Cardiac muscle cell (in vitro differentiated cells and primary cell): ENCODE results near the gene CGB1. TPM values are rescaled to one million over a fixed set of nuclear protein-coding genes. Genes with fewer than 3 reads are reported as not detected.
"Not testable (repeated sequence)": the region's sequence is repeated elsewhere in the genome, so short reads cannot be mapped to it uniquely, and the experiment has no call there.

Experiments
- DNase-seq, 2 donors: peaks; one replicate each; pipeline versions ENCODE4 v3.0.0 to v3.0.0-alpha.2; 2010 to 2017; ENCODE audit warnings: low read depth in 1 of 2, low spot score in 1 of 2
- H3K27ac ChIP-seq: fragments of 200-600 bp; sonication (generic); 2 replicates; pipeline ENCODE4 v1.5.1; 2016
- H3K27me3 ChIP-seq: fragments of 200-600 bp; sonication (generic); 2 replicates; pipeline ENCODE4 v1.6.0; 2016; ENCODE audit warnings: control low read depth
- H3K36me3 ChIP-seq: fragments of 200-600 bp; sonication (generic); 2 replicates; pipeline ENCODE4 v1.5.1; 2016; ENCODE audit warnings: control low read depth
- H3K4me1 ChIP-seq: fragments of 200-600 bp; sonication (generic); 2 replicates; pipeline ENCODE4 v1.8.1; 2017; ENCODE audit warnings: low read depth, mild to moderate bottlenecking, mixed run types
- H3K4me3 ChIP-seq: fragments of 200-600 bp; sonication (generic); 2 replicates; pipeline ENCODE4 v1.5.1; 2016; ENCODE audit warnings: mild to moderate bottlenecking
- H3K9me3 ChIP-seq: fragments of 200-600 bp; sonication (generic); 2 replicates; pipeline ENCODE4 v1.5.1; 2017; ENCODE audit warnings: low read depth, mild to moderate bottlenecking, control low read depth
- polyA plus RNA-seq: library from polyadenylated mRNA; unstranded; fragments of >200 nt; fragmentation: Nextera tagmentation; extraction: Ambion mirVana; gene quantifications from 2 replicates; pipeline ENCODE4 v1.2.1, GENCODE V29; 2016
- total RNA-seq: library from RNA; depleted of rRNA; stranded (reverse); fragments of >200 nt; gene quantifications from 2 replicates; pipeline ENCODE4 v1.2.3, GENCODE V29; 2016
- TF ChIP-seq, protein P1 (sequence below): IDR thresholded peaks from 2 replicates; pipeline ENCODE4 v1.5.1; 2012; ENCODE audit warnings: low read depth, mild to moderate bottlenecking, low read length

Gene CGB1
- total and polyA plus RNA-seq, 2 experiments from 2014 or later, result not detected

DNA sequence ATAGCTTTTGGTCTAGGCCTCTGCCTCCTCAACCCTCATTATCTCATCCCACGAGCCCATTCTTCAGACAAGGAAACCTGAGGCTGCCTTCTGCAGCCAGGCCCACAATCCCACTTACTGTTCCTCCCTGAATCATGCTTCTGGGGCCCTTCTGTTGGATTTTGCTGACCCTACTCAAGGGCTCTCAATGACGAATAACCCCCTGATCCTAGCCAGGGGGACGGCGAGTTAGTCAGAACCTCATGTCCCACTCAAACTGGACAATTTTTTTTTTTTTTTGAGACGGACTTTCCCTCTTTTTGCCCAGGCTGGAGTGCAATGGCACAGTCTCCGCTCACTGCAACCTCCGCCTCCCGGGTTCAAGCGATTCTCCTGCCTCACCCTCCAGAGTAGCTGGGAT is 14.6 kb downstream of the CGB1 start:
- H3K9me3 ChIP-seq, result no peaks in the 10 kb centered on the region
- no peak overlapping the region for H3K27ac ChIP-seq

DNA sequence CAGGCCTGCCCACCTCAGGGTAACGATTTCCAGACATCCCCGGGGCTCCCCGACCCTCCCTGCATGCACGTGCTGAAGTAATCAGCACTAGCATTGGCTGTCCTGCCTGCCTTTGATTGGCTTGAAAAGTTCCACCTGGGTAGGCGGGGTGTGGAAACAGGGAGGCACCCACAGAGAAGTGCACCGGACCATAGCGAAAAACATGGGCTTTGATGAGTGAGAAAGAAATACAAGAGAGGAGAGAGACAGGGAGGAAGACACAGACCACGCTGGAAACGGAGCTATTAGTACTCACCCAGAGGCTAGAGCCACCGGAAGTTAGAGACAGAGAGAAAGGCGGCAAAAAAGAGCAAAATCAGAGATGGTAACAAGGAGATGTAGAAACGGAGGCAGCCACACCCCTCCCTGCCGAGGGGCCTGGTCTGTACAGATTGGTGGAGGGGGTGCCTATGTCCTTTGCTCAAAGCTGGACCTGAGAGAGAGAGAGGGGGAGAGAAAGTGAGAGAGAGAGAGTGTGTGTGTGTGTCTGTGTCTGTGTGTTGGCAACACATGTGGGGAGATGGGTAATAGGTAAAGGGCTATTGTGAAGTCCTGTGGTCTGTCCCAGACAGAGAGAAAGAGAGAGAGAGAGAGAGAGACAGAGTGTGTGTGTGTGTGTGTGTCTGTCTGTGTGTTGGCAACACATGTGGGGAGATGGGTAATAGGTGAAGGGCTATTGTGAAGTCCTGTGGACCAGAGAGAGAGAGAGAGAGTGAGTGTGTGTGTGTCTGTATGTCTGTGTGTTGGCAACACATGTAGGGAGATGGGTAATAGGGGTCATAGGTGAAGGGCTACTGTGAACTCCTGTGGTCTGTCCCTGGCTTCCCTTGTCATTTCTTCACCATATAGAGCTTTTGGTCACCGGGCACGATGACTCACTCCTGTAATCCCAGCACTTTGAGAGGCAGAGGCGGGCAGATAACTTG is 15.5 kb downstream of the CGB1 start:
- no peaks in the 10 kb centered on the region for H3K9me3 ChIP-seq
- no peaks in the 10 kb centered on the region for H3K27me3 ChIP-seq
- no peak overlapping the region for H3K27ac ChIP-seq
- H3K36me3 ChIP-seq, result no peaks in the 10 kb centered on the region
- no peaks in the 10 kb centered on the region for H3K4me1 ChIP-seq
- TF ChIP-seq, protein P1, sequence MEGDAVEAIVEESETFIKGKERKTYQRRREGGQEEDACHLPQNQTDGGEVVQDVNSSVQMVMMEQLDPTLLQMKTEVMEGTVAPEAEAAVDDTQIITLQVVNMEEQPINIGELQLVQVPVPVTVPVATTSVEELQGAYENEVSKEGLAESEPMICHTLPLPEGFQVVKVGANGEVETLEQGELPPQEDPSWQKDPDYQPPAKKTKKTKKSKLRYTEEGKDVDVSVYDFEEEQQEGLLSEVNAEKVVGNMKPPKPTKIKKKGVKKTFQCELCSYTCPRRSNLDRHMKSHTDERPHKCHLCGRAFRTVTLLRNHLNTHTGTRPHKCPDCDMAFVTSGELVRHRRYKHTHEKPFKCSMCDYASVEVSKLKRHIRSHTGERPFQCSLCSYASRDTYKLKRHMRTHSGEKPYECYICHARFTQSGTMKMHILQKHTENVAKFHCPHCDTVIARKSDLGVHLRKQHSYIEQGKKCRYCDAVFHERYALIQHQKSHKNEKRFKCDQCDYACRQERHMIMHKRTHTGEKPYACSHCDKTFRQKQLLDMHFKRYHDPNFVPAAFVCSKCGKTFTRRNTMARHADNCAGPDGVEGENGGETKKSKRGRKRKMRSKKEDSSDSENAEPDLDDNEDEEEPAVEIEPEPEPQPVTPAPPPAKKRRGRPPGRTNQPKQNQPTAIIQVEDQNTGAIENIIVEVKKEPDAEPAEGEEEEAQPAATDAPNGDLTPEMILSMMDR, result no peak
- DNase-seq, result peak in 1 of 2 donors; percentile 25
- no peak overlapping the region for H3K4me3 ChIP-seq

More for the DNA sequence above, 14.6 kb downstream of the CGB1 start:
- H3K36me3 ChIP-seq, result no peaks in the 10 kb centered on the region
- H3K27me3 ChIP-seq, result no peaks in the 10 kb centered on the region
- TF ChIP-seq, protein P1, result no peak
- H3K4me3 ChIP-seq, result no peak overlapping the region
- H3K4me1 ChIP-seq, result no peaks in the 10 kb centered on the region
- no peak for DNase-seq

DNA sequence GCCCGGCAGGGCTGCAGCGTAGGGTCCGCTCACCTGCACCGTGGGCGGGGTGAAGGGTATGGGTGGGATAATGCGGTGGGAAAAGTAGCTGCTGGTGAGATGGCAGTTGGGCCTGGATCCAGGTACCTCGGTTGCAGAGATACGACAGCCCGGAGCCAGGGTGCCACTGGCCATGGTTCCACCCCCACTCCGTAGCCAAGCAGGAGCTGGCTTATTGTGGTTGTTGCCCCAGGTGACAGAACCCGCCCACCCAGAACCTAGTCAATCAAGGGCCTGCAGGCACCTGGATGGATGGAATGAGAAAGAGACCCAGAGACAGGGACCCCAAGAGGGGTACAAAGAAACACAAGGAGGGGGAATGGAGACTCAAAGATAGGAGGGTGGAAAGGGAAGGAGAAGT is 16.4 kb downstream of the CGB1 start:
- no peaks in the 10 kb centered on the region for H3K27me3 ChIP-seq
- no peak overlapping the region for H3K27ac ChIP-seq
- no peak for DNase-seq
- no peak overlapping the region for H3K4me3 ChIP-seq
- H3K9me3 ChIP-seq, result no peaks in the 10 kb centered on the region
- H3K36me3 ChIP-seq, result peaks cover 3% of the 10 kb centered on the region
- TF ChIP-seq, protein P1, result no peak
- H3K4me1 ChIP-seq, result no peaks in the 10 kb centered on the region

DNA sequence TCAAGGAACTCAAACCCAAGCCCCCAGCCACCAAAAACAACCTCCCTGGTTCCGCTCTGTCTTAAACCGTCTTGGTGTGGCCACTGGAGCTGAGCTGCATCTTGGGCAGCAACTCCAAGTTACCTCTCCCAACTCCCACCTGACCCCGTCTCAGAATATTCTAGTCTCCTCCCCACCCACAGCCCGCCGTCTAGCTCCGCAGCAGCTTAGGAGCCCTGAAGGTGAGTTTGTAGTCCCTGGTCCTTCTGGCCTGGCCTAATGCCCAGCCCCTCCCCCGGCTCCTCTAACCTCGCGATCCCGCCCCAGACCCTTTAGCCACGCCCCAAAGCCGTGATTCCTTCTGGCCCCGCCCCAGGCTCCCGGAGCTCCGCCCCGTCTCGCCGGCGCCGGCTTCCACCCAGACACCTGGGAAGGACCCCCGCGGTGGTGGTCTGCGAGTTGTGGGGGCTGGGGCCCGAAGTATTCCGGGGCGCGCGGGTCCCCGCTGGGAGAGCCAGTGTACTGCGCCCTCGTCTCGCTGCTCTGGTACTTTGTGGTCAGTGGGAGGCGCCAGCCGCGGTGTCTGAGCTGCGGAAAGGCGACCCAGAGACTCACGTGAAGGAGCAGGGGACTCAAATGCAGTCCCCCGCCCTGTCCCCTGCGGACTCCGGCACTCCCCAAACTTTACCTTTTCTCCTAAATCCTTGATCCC is 17.3 kb downstream of the CGB1 start:
- Histone ChIP-seq H3K4me1 (no peaks in the 10 kb centered on the region), H3K36me3 (peaks cover 7% of the 10 kb centered on the region), H3K27me3 (no peaks in the 10 kb centered on the region), H3K27ac (no peak overlapping the region), H3K9me3 (no peaks in the 10 kb centered on the region), H3K4me3 (peak overlapping the region; percentile 13)
- DNase-seq, result peak; percentile 50 to 81
- TF ChIP-seq, protein P1, result no peak

DNA sequence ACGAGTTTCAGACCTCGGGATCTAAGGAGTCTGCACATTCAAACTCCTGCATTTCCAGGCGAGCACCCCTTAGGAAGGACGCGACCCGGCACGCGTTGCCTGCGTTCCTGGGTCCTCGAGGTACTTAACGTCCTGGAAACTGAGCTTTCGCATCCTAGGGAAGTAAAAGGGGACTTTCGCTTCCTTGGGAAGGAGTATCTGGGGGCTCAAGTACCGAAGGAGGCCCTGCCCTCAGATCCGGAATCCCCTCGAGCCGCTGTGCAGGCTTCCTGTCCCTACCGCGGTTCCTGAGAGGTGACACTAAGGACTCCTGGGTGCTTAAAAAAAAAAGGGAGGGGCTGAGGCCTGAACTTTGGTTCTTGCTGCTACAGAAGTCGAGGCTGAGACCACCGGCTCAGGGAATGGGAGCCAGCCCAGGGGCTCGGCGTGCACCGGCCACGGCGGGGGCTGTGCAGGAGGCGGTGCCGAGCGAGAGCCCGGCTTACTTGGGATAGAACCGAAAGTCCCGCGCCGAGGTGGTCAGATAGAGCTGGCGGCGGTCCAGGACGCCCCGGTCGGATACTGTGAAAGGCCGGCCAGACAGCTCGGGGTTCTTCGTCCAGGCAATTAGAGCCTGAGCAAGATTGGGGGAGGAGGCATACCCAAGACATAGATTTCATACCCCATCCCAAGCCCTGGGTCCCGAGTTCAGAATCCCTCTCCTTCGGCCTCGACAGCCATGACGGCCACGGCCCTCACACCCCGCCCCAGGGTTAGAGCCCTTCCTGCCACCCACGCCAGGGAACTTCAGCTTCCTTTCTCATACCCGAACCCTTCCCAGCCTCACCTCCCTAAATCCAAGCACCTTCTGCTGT is 18.1 kb downstream of the CGB1 start:
- DNase-seq, H3K4me1 ChIP-seq, H3K27ac ChIP-seq, H3K9me3 ChIP-seq, H3K27me3 ChIP-seq, H3K36me3 ChIP-seq, H3K4me3 ChIP-seq: not testable (repeated sequence)
